Trophoblast cell (in vitro differentiated cells and primary cell): ENCODE data around the gene STXBP6.

ENCODE experiments used
- DNase-seq, 2 donors: peaks; one replicate each; pipeline ENCODE4 v3.0.0-alpha.2; 2016
- H2AFZ ChIP-seq: 2 replicates; pipeline ENCODE4 v1.6.1; 2013; ENCODE audit warnings: low read length, moderate library complexity, mild to moderate bottlenecking; ENCODE audit not compliant: insufficient read depth, poor library complexity
- H2AK5ac ChIP-seq: 2 replicates; pipeline ENCODE4 v1.6.1; 2013; ENCODE audit warnings: mild to moderate bottlenecking, low read length
- H2BK120ac ChIP-seq: 2 replicates; pipeline ENCODE4 v1.6.1; 2013; ENCODE audit warnings: low read length, mild to moderate bottlenecking, moderate library complexity; ENCODE audit not compliant: insufficient read depth, poor library complexity
- H2BK12ac ChIP-seq: 2 replicates; pipeline ENCODE4 v1.6.1; 2013; ENCODE audit warnings: mild to moderate bottlenecking, low read length, moderate library complexity
- H2BK5ac ChIP-seq: 2 replicates; pipeline ENCODE4 v1.6.1; 2013; ENCODE audit warnings: low read length, low read depth, moderate library complexity, mild to moderate bottlenecking; ENCODE audit not compliant: poor library complexity
- H3K14ac ChIP-seq: 2 replicates; pipeline ENCODE4 v1.6.1; 2013; ENCODE audit warnings: mild to moderate bottlenecking, low read length
- H3K18ac ChIP-seq: 2 replicates; pipeline ENCODE4 v1.6.1; 2013; ENCODE audit warnings: mild to moderate bottlenecking, low read length
- H3K23ac ChIP-seq: 2 replicates; pipeline ENCODE4 v1.6.1; 2013; ENCODE audit warnings: low read length
- H3K27ac ChIP-seq: 2 replicates; pipeline ENCODE4 v1.5.1; 2013; ENCODE audit warnings: low read depth, mild to moderate bottlenecking, inconsistent platforms, low read length, moderate library complexity
- H3K27me3 ChIP-seq: 2 replicates; pipeline ENCODE4 v1.6.1; 2013; ENCODE audit warnings: inconsistent platforms, mild to moderate bottlenecking, low read length, moderate library complexity; ENCODE audit not compliant: insufficient read depth
- H3K36me3 ChIP-seq, 2 experiments: 1 replicate in 1 of 2; 2 replicates in 1 of 2; pipeline ENCODE4 v1.6.1; 2013; ENCODE audit warnings: low read length in 2 of 2, mild to moderate bottlenecking in 2 of 2, moderate library complexity in 1 of 2; ENCODE audit not compliant: insufficient read depth in 2 of 2, control insufficient read depth in 1 of 2
- H3K4ac ChIP-seq: 2 replicates; pipeline ENCODE4 v1.6.1; 2013; ENCODE audit warnings: low read depth, mild to moderate bottlenecking, low read length, moderate library complexity
- H3K4me1 ChIP-seq, 2 experiments: 1 replicate in 1 of 2; 2 replicates in 1 of 2; pipeline ENCODE4 v1.6.1; 2013; ENCODE audit warnings: low read length in 2 of 2, mild to moderate bottlenecking in 2 of 2, moderate library complexity in 1 of 2; ENCODE audit not compliant: insufficient read depth in 2 of 2, control insufficient read depth in 1 of 2
- H3K4me2 ChIP-seq: 2 replicates; pipeline ENCODE4 v1.6.1; 2013; ENCODE audit warnings: inconsistent platforms, mild to moderate bottlenecking, low read length, moderate library complexity
- H3K4me3 ChIP-seq: 2 replicates; pipeline ENCODE4 v1.5.1; 2013; ENCODE audit warnings: mild to moderate bottlenecking, low read depth, low read length, inconsistent platforms
- H3K79me1 ChIP-seq: one replicate; pipeline ENCODE4 v1.6.1; 2013; ENCODE audit warnings: low read length
- H3K79me2 ChIP-seq: 2 replicates; pipeline ENCODE4 v1.6.1; 2013; ENCODE audit warnings: low read length, mild to moderate bottlenecking; ENCODE audit not compliant: control insufficient read depth, insufficient read depth, poor library complexity
- H3K9ac ChIP-seq: 2 replicates; pipeline ENCODE4 v1.6.1; 2013; ENCODE audit warnings: mild to moderate bottlenecking, low read length
- H3K9me3 ChIP-seq: 2 replicates; pipeline ENCODE4 v1.6.1; 2013; ENCODE audit warnings: low read depth, mild to moderate bottlenecking, control low read depth, inconsistent platforms, low read length; ENCODE audit not compliant: insufficient read depth
- H4K12ac ChIP-seq: 2 replicates; pipeline ENCODE4 v1.6.1; 2013; ENCODE audit warnings: low read depth, mild to moderate bottlenecking, low read length, moderate library complexity
- H4K8ac ChIP-seq: 2 replicates; pipeline ENCODE4 v1.6.1; 2013; ENCODE audit warnings: low read depth, mild to moderate bottlenecking, low read length, moderate library complexity
- H4K91ac ChIP-seq: one replicate; pipeline ENCODE4 v1.6.1; 2013; ENCODE audit warnings: low read depth, mild to moderate bottlenecking, low read length, moderate library complexity
- WGBS: extraction: QIAGEN DNeasy Blood & Tissue Kit; methylation state at CpG from one replicate; pipeline ENCODE4 v1.1.7; 2013; ENCODE audit warnings: missing lambda C conversion rate; ENCODE audit not compliant: insufficient read length, insufficient coverage; ENCODE audit errors: extremely low coverage; 5-methylcytosine and 5-hydroxymethylcytosine counted together

STXBP6 gene

GRCh38 chr14:25074099-25074685, 24.2 kb upstream of the STXBP6 start:
- DNase-seq: no peak
- H2AFZ ChIP-seq: no peak overlapping the region
- no peak overlapping the region for H3K4me2 ChIP-seq
- no peak overlapping the region for H2AK5ac ChIP-seq
- no peaks in the 10 kb centered on the region for H3K79me1 ChIP-seq
- WGBS: no CpG with 5 or more reads among the region's 4 CpGs
- H3K36me3 ChIP-seq: no peaks in the 10 kb centered on the region
- H4K91ac ChIP-seq: no peak overlapping the region
- H3K4me3 ChIP-seq: no peak overlapping the region
- no peak overlapping the region for H3K18ac ChIP-seq
- H3K14ac ChIP-seq: no peak overlapping the region
- no peak overlapping the region for H2BK120ac ChIP-seq
- H2BK5ac ChIP-seq: no peak overlapping the region
- H3K4me1 ChIP-seq: no peaks in the 10 kb centered on the region
- H2BK12ac ChIP-seq: no peak overlapping the region
- H3K79me2 ChIP-seq: no peaks in the 10 kb centered on the region
- no peaks in the 10 kb centered on the region for H3K9me3 ChIP-seq
- H3K9ac ChIP-seq: no peak overlapping the region
- no peak overlapping the region for H3K4ac ChIP-seq
- H3K27ac ChIP-seq: no peak overlapping the region
- no peak overlapping the region for H4K12ac ChIP-seq
- H3K23ac ChIP-seq: no peak overlapping the region
- no peak overlapping the region for H4K8ac ChIP-seq
- H3K27me3 ChIP-seq: no peaks in the 10 kb centered on the region

- no peak for DNase-seq
- Histone ChIP-seq H3K79me1 (no peaks in the 10 kb centered on the region), H3K4me3 (no peak overlapping the region), H2AFZ (no peak overlapping the region), H3K4ac (no peak overlapping the region), H3K4me1 (no peaks in the 10 kb centered on the region), H3K4me2 (no peak overlapping the region), H3K14ac (no peak overlapping the region), H3K27me3 (no peaks in the 10 kb centered on the region), H3K27ac (no peak overlapping the region), H4K91ac (no peak overlapping the region), H3K18ac (no peak overlapping the region), H2BK120ac (no peak overlapping the region), H2AK5ac (no peak overlapping the region), H3K36me3 (no peaks in the 10 kb centered on the region), H4K8ac (no peak overlapping the region), H3K79me2 (no peaks in the 10 kb centered on the region), H3K9ac (no peak overlapping the region), H3K23ac (no peak overlapping the region), H4K12ac (no peak overlapping the region), H2BK5ac (no peak overlapping the region), H2BK12ac (no peak overlapping the region), H3K9me3 (no peaks in the 10 kb centered on the region)
- WGBS: no CpG with 5 or more reads among the region's 7 CpGs
These were observed 19.9 kb upstream of the STXBP6 start for GRCh38 chr14:25069879-25070278.

- no peak overlapping the region for H3K9ac ChIP-seq
- no peak overlapping the region for H2AFZ ChIP-seq
- H3K4ac ChIP-seq: no peak overlapping the region
- no peaks in the 10 kb centered on the region for H3K27me3 ChIP-seq
- no peak overlapping the region for H3K23ac ChIP-seq
- no peak overlapping the region for H3K27ac ChIP-seq
- no peaks in the 10 kb centered on the region for H3K79me2 ChIP-seq
- H4K91ac ChIP-seq: no peak overlapping the region
- H3K79me1 ChIP-seq: no peaks in the 10 kb centered on the region
- H3K36me3 ChIP-seq: no peaks in the 10 kb centered on the region
- H2BK5ac ChIP-seq: no peak overlapping the region
- H4K12ac ChIP-seq: no peak overlapping the region
- no peak for DNase-seq
- no peak overlapping the region for H3K18ac ChIP-seq
- no peak overlapping the region for H2BK12ac ChIP-seq
- no peaks in the 10 kb centered on the region for H3K9me3 ChIP-seq
- no peak overlapping the region for H2BK120ac ChIP-seq
- no peak overlapping the region for H4K8ac ChIP-seq
- no peak overlapping the region for H3K4me3 ChIP-seq
- no peak overlapping the region for H3K14ac ChIP-seq
- H2AK5ac ChIP-seq: no peak overlapping the region
- WGBS: no CpG with 5 or more reads among the region's 2 CpGs
- H3K4me1 ChIP-seq: no peaks in the 10 kb centered on the region
- H3K4me2 ChIP-seq: no peak overlapping the region
These were observed 17.7 kb upstream of the STXBP6 start for GRCh38 chr14:25067600-25067999.

- Histone ChIP-seq H3K79me1 (no peaks in the 10 kb centered on the region), H3K36me3 (no peaks in the 10 kb centered on the region), H2BK5ac (no peak overlapping the region), H3K23ac (no peak overlapping the region), H2BK12ac (no peak overlapping the region), H3K4ac (no peak overlapping the region), H3K4me2 (no peak overlapping the region), H3K9ac (no peak overlapping the region), H4K8ac (no peak overlapping the region), H2BK120ac (no peak overlapping the region), H2AFZ (no peak overlapping the region), H4K91ac (no peak overlapping the region), H3K27me3 (no peaks in the 10 kb centered on the region), H3K27ac (no peak overlapping the region), H3K18ac (no peak overlapping the region), H3K4me1 (no peaks in the 10 kb centered on the region), H3K79me2 (no peaks in the 10 kb centered on the region), H2AK5ac (no peak overlapping the region), H3K14ac (no peak overlapping the region), H4K12ac (no peak overlapping the region), H3K4me3 (no peak overlapping the region), H3K9me3 (no peaks in the 10 kb centered on the region)
- DNase-seq: no peak
- WGBS: no CpG with 5 or more reads among the region's 3 CpGs
These were observed 12.0 kb upstream of the STXBP6 start for GRCh38 chr14:25062022-25062321.
